COLO668 (cell line): Measurements from ENCODE around the gene TRAK1.

Experiments used
- DNase-seq: peaks from one replicate; lab custom pipeline; 2025; ENCODE audit not compliant: unreplicated experiment; lab: John Stamatoyannopoulos, UW

TRAK1 gene

GRCh38 chr3:42229266-42229941 is 138.2 kb downstream of the TRAK1 start:
- no peak for DNase-seq

GRCh38 chr3:42229942-42230688 is 139.0 kb downstream of the TRAK1 start:
- peak; percentile 2 for DNase-seq

- DNase-seq: no peak
Observed at GRCh38 chr3:42230860-42231259, 139.7 kb downstream of the TRAK1 start.

DNA sequence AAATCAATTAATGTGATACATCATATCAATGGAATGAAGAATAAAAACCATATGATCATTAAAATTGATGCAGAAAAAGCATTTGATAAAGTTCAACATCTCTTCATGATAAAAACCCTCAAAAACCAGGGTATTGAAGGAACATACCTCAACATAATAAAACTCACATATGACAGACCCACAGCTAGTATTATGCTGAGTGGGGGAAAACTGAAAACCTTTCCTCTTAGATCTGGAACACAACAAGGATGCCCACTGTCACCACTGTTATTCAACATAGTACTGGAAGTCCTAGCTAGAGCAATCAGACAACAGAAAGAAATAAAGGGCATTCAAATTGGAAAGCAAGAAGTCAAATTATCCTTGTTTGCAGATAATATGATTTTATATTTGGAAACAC is 144.4 kb downstream of the TRAK1 start:
- no peak for DNase-seq

- DNase-seq: no peak
Observed at GRCh38 chr3:42236611-42237010, 145.5 kb downstream of the TRAK1 start.

DNA sequence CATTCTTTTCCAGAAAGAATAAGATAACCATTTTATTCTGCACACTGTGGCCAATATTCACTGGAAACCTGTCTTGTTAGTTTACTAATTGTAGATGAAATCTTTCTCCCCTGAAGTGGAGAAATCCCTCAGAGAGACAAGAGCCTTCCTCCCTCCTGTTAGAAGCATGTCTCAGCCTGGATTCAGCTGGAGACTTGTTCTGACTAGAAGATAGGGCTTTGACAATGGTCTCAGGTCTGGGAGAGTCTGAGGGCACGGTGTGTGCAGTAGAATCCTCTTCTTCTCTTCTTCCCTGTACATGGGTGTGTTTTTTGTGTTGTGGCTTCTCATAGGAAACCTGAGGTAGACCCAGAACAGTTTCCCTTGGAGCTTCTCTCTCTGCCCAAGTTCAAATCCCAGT is 154.9 kb downstream of the TRAK1 start:
- DNase-seq: no peak

DNA sequence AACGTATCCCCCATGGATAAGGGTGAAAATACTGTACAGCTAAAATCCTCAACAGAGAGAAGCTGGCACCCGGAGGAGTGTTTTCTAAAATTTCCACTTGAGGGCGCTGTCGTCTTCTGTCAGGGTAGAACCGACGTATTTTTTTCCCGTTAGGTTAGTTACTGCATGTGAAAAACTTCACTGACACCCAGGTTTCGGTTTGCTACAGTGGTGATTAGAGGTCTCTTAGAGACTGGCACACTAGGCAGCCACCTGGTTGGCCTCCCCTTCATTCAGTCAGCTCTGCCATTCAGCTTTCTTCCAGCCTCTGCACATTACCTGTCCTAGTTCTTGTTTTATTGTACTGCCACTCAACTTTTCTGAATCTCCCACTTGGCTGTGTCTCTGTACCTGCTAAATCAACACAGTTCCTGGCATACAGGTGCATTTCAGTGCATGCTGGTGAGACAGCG is 156.4 kb downstream of the TRAK1 start:
- peak; percentile 28 for DNase-seq

- DNase-seq: no peak
Observed at GRCh38 chr3:42250761-42251160, 159.6 kb downstream of the TRAK1 start.

DNA sequence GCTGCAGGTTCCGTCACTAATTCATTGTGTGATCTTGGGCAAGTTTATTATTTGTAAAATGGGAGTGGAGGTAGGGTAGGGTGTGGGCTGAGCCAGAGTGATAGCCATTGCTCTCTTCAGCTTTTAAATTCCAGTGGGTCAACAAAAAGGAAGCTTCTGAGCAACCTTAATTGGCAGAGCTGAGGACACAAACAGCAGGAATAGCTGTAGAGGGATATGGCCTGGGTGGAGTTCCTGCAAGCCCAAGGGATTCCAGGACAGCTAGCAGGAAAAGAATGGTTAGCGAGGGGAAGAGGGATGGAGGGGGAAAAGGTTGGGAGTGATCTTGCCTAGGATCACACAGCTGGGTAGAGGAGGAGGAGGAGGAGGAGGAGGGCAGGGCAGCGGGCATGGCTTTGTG is 163.4 kb downstream of the TRAK1 start:
- no peak for DNase-seq

- no peak for DNase-seq
Observed at GRCh38 chr3:42256135-42256819, 165.1 kb downstream of the TRAK1 start.

DNA sequence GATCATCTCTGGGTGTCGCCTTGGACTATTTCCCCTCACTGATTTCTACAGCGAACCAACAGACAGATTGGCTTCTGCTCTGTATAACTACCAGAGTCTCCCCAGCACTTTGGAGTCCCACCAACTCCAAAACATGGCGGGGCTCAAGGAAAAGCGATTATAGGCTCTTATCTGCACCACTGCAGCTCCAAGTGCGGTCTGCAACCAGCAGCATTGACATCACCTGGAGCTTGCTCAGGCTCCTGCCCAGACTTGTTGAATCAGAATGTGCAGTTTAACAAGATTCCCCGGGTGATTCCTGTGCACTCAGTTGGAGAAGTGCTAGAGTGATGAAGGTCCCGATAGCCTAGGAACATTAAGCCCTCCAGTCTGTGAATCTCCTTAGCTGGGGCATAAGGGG is 165.8 kb downstream of the TRAK1 start:
- DNase-seq: no peak

GRCh38 chr3:42262525-42262924 is 171.4 kb downstream of the TRAK1 start:
- DNase-seq: no peak

DNA sequence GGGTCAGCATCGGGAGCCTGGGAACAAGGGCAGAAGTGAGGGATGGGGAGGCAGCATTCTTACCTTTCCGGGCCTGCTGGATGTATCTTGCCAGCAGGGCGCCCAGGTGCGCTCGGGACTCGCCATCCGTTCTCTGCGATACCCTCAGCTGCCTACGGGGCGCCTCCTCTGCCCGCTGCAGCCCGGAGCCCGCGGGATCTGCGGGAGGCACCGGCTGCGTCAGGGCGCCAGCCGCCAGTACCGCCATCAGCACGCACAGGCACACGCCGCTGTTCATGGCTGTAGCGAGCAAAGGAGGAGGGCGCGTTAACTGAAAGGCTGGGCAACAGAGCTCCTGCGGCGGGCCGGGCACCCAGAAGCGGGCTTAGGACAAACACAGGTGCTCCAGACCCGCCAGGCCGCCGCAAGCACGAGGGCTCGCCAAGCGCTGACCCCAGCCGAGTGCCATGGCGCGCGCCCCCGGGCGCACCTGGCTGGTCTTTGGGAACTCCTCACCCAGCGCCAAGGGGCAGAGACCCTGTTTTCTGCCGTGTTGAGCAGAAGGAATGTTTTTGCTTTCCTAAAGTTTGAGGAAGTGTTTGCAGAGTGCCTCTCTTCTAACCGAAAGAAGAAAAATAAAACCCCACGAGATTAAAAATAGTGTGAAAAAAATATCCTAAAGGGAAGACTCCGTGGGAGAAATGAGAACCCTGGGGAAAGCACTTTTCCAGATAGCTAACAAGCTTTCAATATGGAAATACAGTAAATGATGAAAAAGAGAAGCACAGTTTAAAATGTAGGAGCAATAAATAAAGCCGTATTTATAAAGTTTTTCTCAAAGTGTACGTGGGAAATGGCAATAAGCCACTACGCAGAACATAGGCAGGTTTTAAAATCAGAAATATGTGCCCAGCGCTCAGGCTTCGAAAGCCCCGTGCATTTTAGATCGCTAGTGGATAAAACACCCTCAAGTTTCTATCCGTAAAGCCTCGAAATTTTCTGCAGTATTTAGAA is 172.5 kb downstream of the TRAK1 start:
- DNase-seq: peak; percentile 48

- DNase-seq: peak; percentile 48
Observed at GRCh38 chr3:42264399-42265058, 173.4 kb downstream of the TRAK1 start.

GRCh38 chr3:42265059-42265991 is 174.2 kb downstream of the TRAK1 start:
- no peak for DNase-seq

GRCh38 chr3:42266085-42266484 is 174.9 kb downstream of the TRAK1 start, which contains the start of gene CCK:
Gene CCK, minus strand, starts transcription at chr3:42266185. Its CDS starts 2,555 bp downstream, at chr3:42263630.
- DNase-seq: no peak

DNA sequence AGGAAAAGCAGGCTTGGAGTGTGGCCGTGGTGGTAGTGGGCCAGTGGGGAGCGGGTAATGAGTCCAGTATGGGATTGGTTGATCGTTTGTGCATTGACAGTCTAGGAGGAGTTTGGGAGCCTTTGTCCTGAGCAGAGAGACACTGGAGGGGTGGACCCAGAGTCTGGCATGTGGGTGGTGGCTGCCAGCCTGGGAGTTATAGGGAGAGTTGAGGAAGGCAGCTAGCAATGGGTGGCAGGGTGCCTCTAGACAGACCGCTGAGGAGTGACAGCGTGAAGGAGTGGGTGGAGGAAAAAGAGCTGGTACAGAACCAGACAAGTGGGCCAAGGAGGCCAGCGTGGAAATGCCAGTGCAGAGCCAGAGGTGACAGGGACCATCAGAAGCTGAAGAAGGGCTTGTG is 176.7 kb downstream of the TRAK1 start:
- DNase-seq: no peak

GRCh38 chr3:42269647-42270046 is 178.5 kb downstream of the TRAK1 start:
- no peak for DNase-seq

- DNase-seq: peak; percentile 46
Observed at GRCh38 chr3:42270561-42270960, 179.4 kb downstream of the TRAK1 start.
